ENCODE results near the gene ADARB1. TPM values are rescaled to one million over a fixed set of nuclear protein-coding genes. Genes with fewer than 3 reads are reported as not detected.

Gene ADARB1
- total and polyA plus RNA-seq, 8 donors: 23.8 to 53.4 (median 30.2) TPM

GRCh38 chr21:45225741-45226327 lies 151.5 kb downstream of the ADARB1 start:
- H3K36me3 ChIP-seq: peaks cover 0 to 25% of the 10 kb centered on the region in 2 donors
- H3K4me3 ChIP-seq: no peak overlapping the region
- intact Hi-C loops (cut with DNase I): no loop called here
- ATAC-seq: no peak
- DNase-seq: no peak
- H3K27ac ChIP-seq: no peak overlapping the region
- TF ChIP-seq CTCF (IDR thresholded peaks at IDR 0.05): no peak
- H3K9me3 ChIP-seq: no peaks in the 10 kb centered on the region
- peaks cover 0 to 8% of the 10 kb centered on the region in 2 donors for H3K27me3 ChIP-seq
- H3K4me1 ChIP-seq: peaks cover 0 to 3% of the 10 kb centered on the region in 2 donors

- TF ChIP-seq CTCF (IDR thresholded peaks at IDR 0.05): no peak
- no peaks in the 10 kb centered on the region for H3K9me3 ChIP-seq
- intact Hi-C loops (cut with DNase I): no loop called here
These were observed 152.4 kb downstream of the ADARB1 start for GRCh38 chr21:45226540-45227326.

DNA sequence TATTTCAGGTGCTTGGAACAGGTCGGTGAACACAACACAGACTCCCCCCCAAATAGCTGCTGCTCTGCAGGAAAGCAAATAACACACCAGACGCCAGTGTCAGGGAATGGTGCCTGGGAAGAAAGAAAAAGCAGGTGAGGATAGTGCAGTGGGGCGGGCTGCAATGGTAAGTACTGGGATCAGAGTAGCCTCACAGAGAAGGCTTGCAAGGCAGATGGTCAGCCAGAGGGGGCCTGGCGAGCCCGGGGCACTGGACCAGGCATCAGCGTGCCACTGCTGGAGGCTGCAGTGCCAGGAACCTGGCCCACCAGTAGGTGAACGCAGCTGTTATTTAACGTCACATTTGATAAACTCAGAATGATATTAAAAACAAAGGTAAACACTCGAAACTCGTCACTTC lies 153.4 kb downstream of the ADARB1 start:
- Histone ChIP-seq H3K27ac (no peak overlapping the region), H3K36me3 (peaks cover 0 to 6% of the 10 kb centered on the region in 2 donors), H3K4me3 (no peak overlapping the region), H3K27me3 (peaks cover 0 to 15% of the 10 kb centered on the region in 2 donors), H3K9me3 (no peaks in the 10 kb centered on the region), H3K4me1 (peaks cover 0 to 3% of the 10 kb centered on the region in 2 donors)
- peak; percentile 11 for ATAC-seq
- TF ChIP-seq CTCF (IDR thresholded peaks at IDR 0.05): no peak
- DNase-seq: no peak
- intact Hi-C loops (cut with DNase I): no loop called here

More at GRCh38 chr21:45226540-45227326, 152.4 kb downstream of the ADARB1 start:
- no peak for ATAC-seq
- H3K4me1 ChIP-seq: peaks cover 0 to 3% of the 10 kb centered on the region in 2 donors
- H3K27me3 ChIP-seq: peaks cover 0 to 9% of the 10 kb centered on the region in 2 donors
- no peak for DNase-seq
- peaks cover 0 to 16% of the 10 kb centered on the region in 2 donors for H3K36me3 ChIP-seq
- H3K4me3 ChIP-seq: no peak overlapping the region
- H3K27ac ChIP-seq: no peak overlapping the region

DNA sequence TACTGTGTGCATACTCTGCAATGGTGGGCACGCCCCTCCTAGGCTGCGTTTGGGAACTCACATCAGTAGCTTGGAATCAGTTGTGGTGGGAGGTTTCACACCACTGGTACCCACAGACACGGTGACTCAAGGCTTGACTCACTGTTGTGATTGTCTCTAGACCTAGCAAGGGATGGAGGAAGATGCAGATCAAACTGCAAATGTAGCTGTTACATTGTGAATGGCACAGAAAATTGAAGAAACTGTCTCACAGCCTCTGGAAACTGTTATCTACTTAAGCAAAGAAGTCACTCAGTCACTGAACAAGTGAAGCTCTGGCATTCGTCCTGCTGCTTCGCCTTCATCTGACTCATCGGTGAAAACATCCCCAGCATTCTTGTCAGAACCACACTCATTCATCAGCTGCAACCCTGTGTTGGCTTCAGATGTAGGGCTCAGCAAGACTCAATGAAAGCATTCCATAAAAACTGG lies 153.8 kb downstream of the ADARB1 start:
- no peak overlapping the region for H3K27ac ChIP-seq
- no peaks in the 10 kb centered on the region for H3K9me3 ChIP-seq
- intact Hi-C loops (cut with DNase I): no loop called here
- peaks cover 0 to 4% of the 10 kb centered on the region in 2 donors for H3K36me3 ChIP-seq
- peaks cover 0 to 3% of the 10 kb centered on the region in 2 donors for H3K4me1 ChIP-seq
- peaks cover 0 to 15% of the 10 kb centered on the region in 2 donors for H3K27me3 ChIP-seq
- no peak overlapping the region for H3K4me3 ChIP-seq
- DNase-seq (no peak), ATAC-seq (peak; percentile 70)
- TF ChIP-seq CTCF (IDR thresholded peaks at IDR 0.05): no peak

DNA sequence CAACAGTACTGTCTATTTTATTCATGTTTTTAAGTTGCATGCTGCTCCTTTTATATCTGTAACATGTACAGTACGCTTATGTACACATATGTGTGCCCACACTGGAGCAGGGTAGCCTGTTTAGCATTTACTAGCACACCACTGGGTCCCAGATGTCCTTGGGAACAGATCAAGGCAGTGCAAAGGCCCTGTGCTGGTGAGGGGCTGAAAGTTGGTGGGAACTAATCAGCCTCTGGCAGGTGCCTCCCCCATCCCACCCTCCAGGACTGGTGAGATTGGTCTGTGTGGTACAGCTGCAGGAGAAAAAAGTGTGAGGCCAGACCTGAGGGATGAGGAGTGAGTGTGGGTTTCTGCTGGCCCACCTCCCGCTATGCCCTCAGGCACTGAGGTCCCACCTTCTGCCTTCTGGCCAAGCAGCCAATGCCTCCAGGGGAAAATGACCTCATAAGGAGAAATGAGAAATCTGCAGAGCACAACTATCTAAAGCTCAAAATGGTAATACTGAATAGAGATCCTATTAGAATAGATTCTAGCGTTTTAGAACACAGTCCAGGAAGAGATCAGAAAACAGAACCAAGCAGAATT lies 154.4 kb downstream of the ADARB1 start:
- ATAC-seq (no peak), DNase-seq (no peak)
- H3K4me1 ChIP-seq: peaks cover 0 to 3% of the 10 kb centered on the region in 2 donors
- TF ChIP-seq CTCF (IDR thresholded peaks at IDR 0.05): no peak
- peaks cover under 1 to 19% of the 10 kb centered on the region in 2 donors for H3K27me3 ChIP-seq
- H3K27ac ChIP-seq: no peak overlapping the region
- no peaks in the 10 kb centered on the region for H3K36me3 ChIP-seq
- intact Hi-C loops (cut with DNase I): no loop called here
- no peak overlapping the region for H3K4me3 ChIP-seq
- no peaks in the 10 kb centered on the region for H3K9me3 ChIP-seq

All from left lung (tissue), 10 donors.